Loucy (cell line): Measurements from ENCODE around the gene CDC40.

Source experiments
- EZH2phosphoT487 ChIP-seq: fragments of 200-600 bp; IDR thresholded peaks from 2 replicates; pipeline ENCODE4 v1.6.1; 2018; ENCODE audit warnings: antibody characterized with exemption, mild to moderate bottlenecking, moderate library complexity, borderline replicate concordance
- TF ChIP-seq, protein P1 (sequence below): fragments of 200-600 bp; sonication (generic); conservative IDR thresholded peaks from 2 replicates; pipeline ENCODE4 v1.5.1; 2014; ENCODE audit warnings: mild to moderate bottlenecking, antibody characterized with exemption, low read length

DNA sequence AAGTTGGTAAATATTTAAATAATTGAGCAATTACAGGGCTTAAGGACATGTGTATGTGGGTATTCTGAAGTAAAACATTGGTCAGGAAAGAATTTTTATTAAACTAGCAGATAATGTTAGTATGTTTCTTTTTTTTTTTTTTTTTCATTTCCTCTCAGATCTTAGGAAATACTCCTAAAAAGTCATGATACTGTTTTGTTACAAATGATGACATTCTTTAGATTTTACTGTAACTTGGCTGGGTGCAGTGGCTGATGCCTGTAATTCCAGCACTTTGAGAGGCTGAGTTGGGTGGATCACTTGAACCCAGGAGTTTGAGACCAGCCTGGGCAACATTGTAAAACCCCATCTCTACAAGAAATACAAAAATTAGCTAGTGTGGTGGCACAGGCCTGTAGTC, 41.5 kb downstream of the CDC40 start:
- TF ChIP-seq EZH2phosphoT487: no peak
- TF ChIP-seq, protein P1, sequence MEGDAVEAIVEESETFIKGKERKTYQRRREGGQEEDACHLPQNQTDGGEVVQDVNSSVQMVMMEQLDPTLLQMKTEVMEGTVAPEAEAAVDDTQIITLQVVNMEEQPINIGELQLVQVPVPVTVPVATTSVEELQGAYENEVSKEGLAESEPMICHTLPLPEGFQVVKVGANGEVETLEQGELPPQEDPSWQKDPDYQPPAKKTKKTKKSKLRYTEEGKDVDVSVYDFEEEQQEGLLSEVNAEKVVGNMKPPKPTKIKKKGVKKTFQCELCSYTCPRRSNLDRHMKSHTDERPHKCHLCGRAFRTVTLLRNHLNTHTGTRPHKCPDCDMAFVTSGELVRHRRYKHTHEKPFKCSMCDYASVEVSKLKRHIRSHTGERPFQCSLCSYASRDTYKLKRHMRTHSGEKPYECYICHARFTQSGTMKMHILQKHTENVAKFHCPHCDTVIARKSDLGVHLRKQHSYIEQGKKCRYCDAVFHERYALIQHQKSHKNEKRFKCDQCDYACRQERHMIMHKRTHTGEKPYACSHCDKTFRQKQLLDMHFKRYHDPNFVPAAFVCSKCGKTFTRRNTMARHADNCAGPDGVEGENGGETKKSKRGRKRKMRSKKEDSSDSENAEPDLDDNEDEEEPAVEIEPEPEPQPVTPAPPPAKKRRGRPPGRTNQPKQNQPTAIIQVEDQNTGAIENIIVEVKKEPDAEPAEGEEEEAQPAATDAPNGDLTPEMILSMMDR: no peak
